CD4-positive, CD25-positive, alpha-beta regulatory T cell (primary cell): Measurements from ENCODE around the gene LIMCH1. TPM values are rescaled to one million over a fixed set of nuclear protein-coding genes. Genes with fewer than 3 reads are reported as not detected.

Experiments used
- ATAC-seq, 2 donors: fragments of 150-1000 bp; cut with Tn5 transposase; one replicate each; pipeline ENCODE4 v1.10.0; 2021; ENCODE audit warnings: low read depth in 2 of 2, moderate number of reproducible peaks in 2 of 2, moderate library complexity in 1 of 2
- DNase-seq, 3 donors: peaks; one replicate each; pipeline versions ENCODE4 v3.0.0 to v3.0.0-alpha.2; 2012 to 2022; ENCODE audit warnings: mixed read lengths in 1 of 3
- H3K27ac ChIP-seq: one replicate; pipeline ENCODE4 v1.7.0; 2013; ENCODE audit warnings: mild to moderate bottlenecking, low read length; ENCODE audit not compliant: insufficient read depth, poor library complexity, severe bottlenecking
- H3K27me3 ChIP-seq: one replicate; pipeline ENCODE4 v1.7.0; 2013; ENCODE audit warnings: low read length; ENCODE audit not compliant: control insufficient read depth, insufficient read depth
- H3K36me3 ChIP-seq: one replicate; pipeline ENCODE4 v1.7.0; 2013; ENCODE audit warnings: mild to moderate bottlenecking, low read length, moderate library complexity; ENCODE audit not compliant: control insufficient read depth, insufficient read depth
- H3K4me1 ChIP-seq: 2 replicates; pipeline ENCODE4 v1.7.0; 2013; ENCODE audit warnings: mild to moderate bottlenecking, low read length; ENCODE audit not compliant: insufficient read depth, control insufficient read depth, poor library complexity, severe bottlenecking
- H3K4me3 ChIP-seq: one replicate; pipeline ENCODE4 v1.7.0; 2013; ENCODE audit warnings: low read depth, mild to moderate bottlenecking, low read length, moderate library complexity
- H3K9me3 ChIP-seq, 2 experiments: 1 replicate in 1 of 2; 2 replicates in 1 of 2; pipeline ENCODE4 v1.7.0; 2013; ENCODE audit warnings: low read length in 2 of 2, mild to moderate bottlenecking in 1 of 2, moderate library complexity in 1 of 2; ENCODE audit not compliant: control insufficient read depth in 2 of 2
- H3K27ac Mint-ChIP-seq, 3 donors: one replicate each; pipeline ENCODE4 v1.8.0; 2020 to 2022; ENCODE audit warnings: mild to moderate bottlenecking in 3 of 3, mixed read lengths in 3 of 3, moderate library complexity in 2 of 3
- H3K27me3 Mint-ChIP-seq: one replicate; pipeline ENCODE4 v1.8.0; 2022; ENCODE audit warnings: mild to moderate bottlenecking, mixed read lengths
- H3K36me3 Mint-ChIP-seq: one replicate; pipeline ENCODE4 v1.8.0; 2020; ENCODE audit warnings: mixed read lengths
- H3K4me1 Mint-ChIP-seq, 4 donors: one replicate each; pipeline ENCODE4 v1.8.0; 2020 to 2022; ENCODE audit warnings: mixed read lengths in 4 of 4, mild to moderate bottlenecking in 1 of 4
- H3K4me3 Mint-ChIP-seq, 4 donors: one replicate each; pipeline ENCODE4 v1.8.0; 2020 to 2022; ENCODE audit warnings: mild to moderate bottlenecking in 4 of 4, mixed read lengths in 4 of 4, moderate library complexity in 3 of 4
- H3K9me3 Mint-ChIP-seq, 7 donors: one replicate each; pipeline ENCODE4 v1.8.0; 2020 to 2022; ENCODE audit warnings: mixed read lengths in 7 of 7, mild to moderate bottlenecking in 3 of 7, moderate library complexity in 2 of 7
- polyA plus RNA-seq, 4 donors: library from polyadenylated mRNA; unstranded; fragments of 300-500 nt; fragmentation: Illumina TruSeq; gene quantifications; one replicate each; pipeline ENCODE4 v1.2.3, GENCODE V29; 2021
- total RNA-seq: library from RNA; stranded (reverse); gene quantifications from one replicate; pipeline ENCODE4 v1.2.3, GENCODE V29; 2022

The LIMCH1 gene
- total and polyA plus RNA-seq, 5 donors from 2014 or later = 0.07 TPM; not detected in 4

GRCh38 chr4:41541687-41542094 lies 3.7 kb downstream of the LIMCH1 start:
- ATAC-seq (no peak), DNase-seq (no peak)
- H3K9me3 Mint-ChIP-seq = peaks cover 0 to 2% (median 0%) of the 10 kb centered on the region in 7 donors
- no peaks in the 10 kb centered on the region for H3K36me3 Mint-ChIP-seq
- H3K4me1 Mint-ChIP-seq = no peaks in the 10 kb centered on the region
- no peaks in the 10 kb centered on the region for H3K36me3 ChIP-seq
- no peaks in the 10 kb centered on the region for H3K27me3 ChIP-seq
- no peak overlapping the region for H3K4me3 Mint-ChIP-seq
- no peaks in the 10 kb centered on the region for H3K4me1 ChIP-seq
- H3K27me3 Mint-ChIP-seq = no peaks in the 10 kb centered on the region
- H3K27ac Mint-ChIP-seq = no peak overlapping the region
- no peak overlapping the region for H3K27ac ChIP-seq
- H3K4me3 ChIP-seq = no peak overlapping the region
- H3K9me3 ChIP-seq = no peaks in the 10 kb centered on the region

- no peaks in the 10 kb centered on the region for H3K4me1 ChIP-seq
- H3K27me3 ChIP-seq = no peaks in the 10 kb centered on the region
- H3K9me3 ChIP-seq = no peaks in the 10 kb centered on the region
- H3K4me3 Mint-ChIP-seq = no peak overlapping the region
- H3K36me3 ChIP-seq = no peaks in the 10 kb centered on the region
- H3K27me3 Mint-ChIP-seq = no peaks in the 10 kb centered on the region
- no peak overlapping the region for H3K27ac Mint-ChIP-seq
- H3K27ac ChIP-seq = no peak overlapping the region
- H3K4me3 ChIP-seq = no peak overlapping the region
- no peaks in the 10 kb centered on the region for H3K36me3 Mint-ChIP-seq
- ATAC-seq (no peak), DNase-seq (no peak)
- H3K4me1 Mint-ChIP-seq = no peaks in the 10 kb centered on the region
- H3K9me3 Mint-ChIP-seq = peaks cover 0 to 2% (median 0%) of the 10 kb centered on the region in 7 donors
Measured at GRCh38 chr4:41542526-41543275, 4.7 kb downstream of the LIMCH1 start.

- H3K36me3 Mint-ChIP-seq = no peaks in the 10 kb centered on the region
- H3K27me3 ChIP-seq = peaks cover 3% of the 10 kb centered on the region
- H3K4me3 Mint-ChIP-seq = no peak overlapping the region
- H3K27ac Mint-ChIP-seq = no peak overlapping the region
- no peaks in the 10 kb centered on the region for H3K4me1 Mint-ChIP-seq
- H3K27ac ChIP-seq = no peak overlapping the region
- H3K9me3 ChIP-seq = no peaks in the 10 kb centered on the region
- H3K27me3 Mint-ChIP-seq = no peaks in the 10 kb centered on the region
- no peak overlapping the region for H3K4me3 ChIP-seq
- H3K9me3 Mint-ChIP-seq = peaks cover 0 to 2% (median 0%) of the 10 kb centered on the region in 7 donors
- no peaks in the 10 kb centered on the region for H3K4me1 ChIP-seq
- no peaks in the 10 kb centered on the region for H3K36me3 ChIP-seq
- ATAC-seq (no peak), DNase-seq (no peak)
Measured at GRCh38 chr4:41545238-41545637, 7.3 kb downstream of the LIMCH1 start.

DNA sequence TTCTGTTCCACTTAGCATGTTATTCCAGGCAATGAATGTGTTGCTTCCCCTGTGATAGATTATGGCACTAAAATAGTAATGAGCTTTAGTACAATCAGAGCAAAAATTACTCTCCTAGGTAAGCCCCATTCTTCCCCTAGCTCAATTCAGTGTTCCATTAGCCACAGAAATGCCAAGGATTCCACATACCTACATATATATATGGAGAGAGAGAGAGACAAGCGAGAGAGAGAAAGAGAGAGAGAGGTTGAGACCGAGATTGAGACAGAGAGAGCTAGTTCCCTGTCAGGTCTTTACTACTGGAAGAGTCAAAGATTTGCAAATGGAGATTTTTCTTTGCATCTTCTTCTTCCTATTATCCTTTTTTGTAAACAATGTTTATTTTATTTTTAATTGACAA lies 8.7 kb downstream of the LIMCH1 start:
- no peaks in the 10 kb centered on the region for H3K36me3 ChIP-seq
- no peaks in the 10 kb centered on the region for H3K4me1 ChIP-seq
- no peak for DNase-seq
- H3K27ac Mint-ChIP-seq = no peak overlapping the region
- H3K27me3 Mint-ChIP-seq = no peaks in the 10 kb centered on the region
- no peaks in the 10 kb centered on the region for H3K36me3 Mint-ChIP-seq
- H3K9me3 Mint-ChIP-seq = peaks cover 0 to 2% (median 0%) of the 10 kb centered on the region in 7 donors
- H3K27ac ChIP-seq = no peak overlapping the region
- peaks cover 3% of the 10 kb centered on the region for H3K27me3 ChIP-seq
- ATAC-seq = no peak
- H3K4me1 Mint-ChIP-seq = no peaks in the 10 kb centered on the region
- no peak overlapping the region for H3K4me3 ChIP-seq
- H3K4me3 Mint-ChIP-seq = no peak overlapping the region
- H3K9me3 ChIP-seq = no peaks in the 10 kb centered on the region

GRCh38 chr4:41548305-41548880 lies 10.4 kb downstream of the LIMCH1 start:
- H3K27ac ChIP-seq = no peak overlapping the region
- no peaks in the 10 kb centered on the region for H3K9me3 ChIP-seq
- H3K36me3 ChIP-seq = no peaks in the 10 kb centered on the region
- ATAC-seq = no peak
- H3K4me3 Mint-ChIP-seq = no peak overlapping the region
- H3K9me3 Mint-ChIP-seq = no peaks in the 10 kb centered on the region
- H3K27me3 ChIP-seq = peaks cover 3% of the 10 kb centered on the region
- H3K4me1 ChIP-seq = no peaks in the 10 kb centered on the region
- no peak overlapping the region for H3K27ac Mint-ChIP-seq
- H3K4me3 ChIP-seq = no peak overlapping the region
- no peak for DNase-seq
- no peaks in the 10 kb centered on the region for H3K27me3 Mint-ChIP-seq
- no peaks in the 10 kb centered on the region for H3K4me1 Mint-ChIP-seq
- H3K36me3 Mint-ChIP-seq = no peaks in the 10 kb centered on the region

DNA sequence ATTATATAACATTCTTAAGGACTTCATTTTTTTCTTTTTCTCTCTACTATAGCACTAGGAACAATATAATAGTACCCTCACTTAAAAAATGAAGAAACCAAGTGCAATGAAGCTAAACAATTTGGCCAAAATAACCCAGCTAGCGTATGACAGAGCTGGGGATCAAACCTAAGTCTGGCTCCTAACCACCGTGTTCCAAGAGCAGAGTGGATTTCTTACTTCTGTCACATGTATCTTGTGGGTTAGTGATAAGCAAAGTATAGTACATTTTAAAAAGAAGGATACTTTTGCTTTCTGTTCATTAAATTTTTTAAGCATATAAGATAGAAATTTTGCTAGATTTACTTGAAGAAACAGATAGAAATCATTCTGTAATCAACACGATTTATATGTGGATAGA lies 11.5 kb downstream of the LIMCH1 start:
- H3K4me1 Mint-ChIP-seq = no peaks in the 10 kb centered on the region
- DNase-seq (no peak), ATAC-seq (no peak)
- peaks cover 3% of the 10 kb centered on the region for H3K27me3 ChIP-seq
- H3K27ac Mint-ChIP-seq = no peak overlapping the region
- H3K36me3 ChIP-seq = no peaks in the 10 kb centered on the region
- H3K9me3 ChIP-seq = no peaks in the 10 kb centered on the region
- H3K36me3 Mint-ChIP-seq = no peaks in the 10 kb centered on the region
- no peak overlapping the region for H3K4me3 ChIP-seq
- H3K27me3 Mint-ChIP-seq = no peaks in the 10 kb centered on the region
- H3K9me3 Mint-ChIP-seq = peaks cover 0 to 1% (median 0%) of the 10 kb centered on the region in 7 donors
- no peak overlapping the region for H3K27ac ChIP-seq
- no peak overlapping the region for H3K4me3 Mint-ChIP-seq
- no peaks in the 10 kb centered on the region for H3K4me1 ChIP-seq

GRCh38 chr4:41550308-41550707 lies 12.4 kb downstream of the LIMCH1 start:
- Histone ChIP-seq H3K4me3 (no peak overlapping the region), H3K27me3 (peaks cover 3% of the 10 kb centered on the region), H3K27ac (no peak overlapping the region), H3K36me3 (no peaks in the 10 kb centered on the region), H3K9me3 (no peaks in the 10 kb centered on the region), H3K4me1 (no peaks in the 10 kb centered on the region)
- Mint-ChIP-seq H3K27me3 (no peaks in the 10 kb centered on the region), H3K36me3 (no peaks in the 10 kb centered on the region), H3K4me1 (no peaks in the 10 kb centered on the region), H3K27ac (no peak overlapping the region), H3K4me3 (no peak overlapping the region), H3K9me3 (peaks cover 0 to 1% (median 0%) of the 10 kb centered on the region in 7 donors)
- ATAC-seq (no peak), DNase-seq (no peak)

GRCh38 chr4:41551536-41551935 lies 13.6 kb downstream of the LIMCH1 start:
- ATAC-seq (no peak), DNase-seq (no peak)
- Mint-ChIP-seq H3K4me1 (no peaks in the 10 kb centered on the region), H3K9me3 (peaks cover 0 to 1% (median 0%) of the 10 kb centered on the region in 7 donors), H3K4me3 (no peak overlapping the region), H3K36me3 (no peaks in the 10 kb centered on the region), H3K27me3 (peaks cover 1% of the 10 kb centered on the region), H3K27ac (no peak overlapping the region)
- no peaks in the 10 kb centered on the region for H3K4me1 ChIP-seq
- no peak overlapping the region for H3K27ac ChIP-seq
- H3K27me3 ChIP-seq = peaks cover 3% of the 10 kb centered on the region
- H3K36me3 ChIP-seq = no peaks in the 10 kb centered on the region
- H3K9me3 ChIP-seq = no peaks in the 10 kb centered on the region
- no peak overlapping the region for H3K4me3 ChIP-seq
